ENCODE data around the gene GNG12.

DNA sequence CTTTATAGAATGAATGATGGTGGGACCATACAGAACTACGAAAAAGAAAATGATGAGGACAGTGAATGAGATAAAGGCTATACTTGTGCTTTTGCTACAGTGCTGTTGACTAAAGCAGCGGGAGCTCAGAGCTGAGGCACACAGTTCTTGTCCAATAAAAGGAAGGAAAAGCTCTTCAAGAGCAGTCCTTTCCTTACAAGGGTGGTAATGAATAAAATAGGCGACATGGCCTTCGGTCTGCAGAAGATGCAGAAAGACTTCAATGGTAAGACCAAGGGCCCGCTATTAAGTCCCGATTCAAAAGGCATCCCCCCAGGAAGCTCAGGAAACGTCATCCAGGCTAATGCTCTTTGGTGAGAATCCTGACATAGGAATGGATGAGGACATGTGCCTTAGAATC is 44.4 kb downstream of the GNG12 start:
- TF ChIP-seq CTCF (IDR thresholded peaks at IDR 0.05) (no peak), POLR2A (IDR thresholded peaks at IDR 0.05) (no peak)

Data from testis (tissue), 2 donors.